Stimulated activated CD4-positive, alpha-beta T cell treated with anti-CD3 and anti-CD28 coated beads, TNF-alpha, amount 100 ng/mL, for 24 hours (primary cell): Measurements from ENCODE around the gene LONP1.
"Not testable (repeated sequence)": the region's sequence is repeated elsewhere in the genome, so short reads cannot be mapped to it uniquely, and the experiment has no call there.

ENCODE experiments used
- DNase-seq, 3 experiments: peaks; one replicate each; pipeline ENCODE4 v3.0.0-alpha.2; 2020; ENCODE audit warnings: low read depth in 3 of 3

The LONP1 gene

DNA sequence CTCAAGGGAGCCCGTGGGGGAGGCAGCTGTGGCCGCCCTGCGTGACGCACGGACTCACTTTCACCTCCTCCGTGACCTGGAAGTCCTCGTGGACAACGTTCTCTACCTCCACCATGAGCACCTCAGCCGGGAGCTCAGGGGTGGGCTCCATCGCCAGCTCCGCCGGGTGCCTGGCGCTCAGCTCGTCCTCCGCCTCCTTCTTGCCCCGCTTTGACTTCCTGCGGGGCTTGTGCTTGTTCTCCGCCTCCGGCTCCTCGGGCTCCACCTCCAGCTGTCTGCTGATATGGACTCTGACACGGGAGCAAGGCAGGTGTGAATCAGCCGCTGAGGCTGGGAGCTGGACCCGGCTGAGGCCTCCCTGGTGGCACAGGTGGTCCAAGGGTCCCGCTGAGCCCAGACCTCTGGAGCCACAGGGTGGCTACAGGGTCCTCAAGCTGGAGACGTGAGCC is 8.2 kb downstream of the LONP1 start:
- no peak for DNase-seq

DNA sequence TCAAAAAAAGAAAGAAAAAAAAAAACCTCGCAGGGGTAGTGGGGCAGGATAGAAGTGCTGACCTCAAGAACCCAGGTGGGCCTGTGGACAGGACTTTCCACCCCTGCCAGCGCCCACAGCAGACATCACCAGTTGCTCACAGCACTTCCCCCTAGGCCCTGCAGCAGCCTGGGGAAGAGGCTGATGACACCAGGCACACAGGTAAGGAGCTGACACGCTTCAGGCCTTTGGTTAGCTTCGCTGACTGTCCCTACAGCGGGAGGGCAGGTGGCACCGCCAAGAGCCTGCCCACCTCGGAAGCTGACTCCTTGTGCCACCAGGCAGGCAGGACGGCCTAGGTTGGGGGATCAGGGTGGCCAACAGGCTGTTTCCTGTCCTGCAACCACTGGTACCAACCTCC is 8.9 kb downstream of the LONP1 start:
- DNase-seq: no peak

DNA sequence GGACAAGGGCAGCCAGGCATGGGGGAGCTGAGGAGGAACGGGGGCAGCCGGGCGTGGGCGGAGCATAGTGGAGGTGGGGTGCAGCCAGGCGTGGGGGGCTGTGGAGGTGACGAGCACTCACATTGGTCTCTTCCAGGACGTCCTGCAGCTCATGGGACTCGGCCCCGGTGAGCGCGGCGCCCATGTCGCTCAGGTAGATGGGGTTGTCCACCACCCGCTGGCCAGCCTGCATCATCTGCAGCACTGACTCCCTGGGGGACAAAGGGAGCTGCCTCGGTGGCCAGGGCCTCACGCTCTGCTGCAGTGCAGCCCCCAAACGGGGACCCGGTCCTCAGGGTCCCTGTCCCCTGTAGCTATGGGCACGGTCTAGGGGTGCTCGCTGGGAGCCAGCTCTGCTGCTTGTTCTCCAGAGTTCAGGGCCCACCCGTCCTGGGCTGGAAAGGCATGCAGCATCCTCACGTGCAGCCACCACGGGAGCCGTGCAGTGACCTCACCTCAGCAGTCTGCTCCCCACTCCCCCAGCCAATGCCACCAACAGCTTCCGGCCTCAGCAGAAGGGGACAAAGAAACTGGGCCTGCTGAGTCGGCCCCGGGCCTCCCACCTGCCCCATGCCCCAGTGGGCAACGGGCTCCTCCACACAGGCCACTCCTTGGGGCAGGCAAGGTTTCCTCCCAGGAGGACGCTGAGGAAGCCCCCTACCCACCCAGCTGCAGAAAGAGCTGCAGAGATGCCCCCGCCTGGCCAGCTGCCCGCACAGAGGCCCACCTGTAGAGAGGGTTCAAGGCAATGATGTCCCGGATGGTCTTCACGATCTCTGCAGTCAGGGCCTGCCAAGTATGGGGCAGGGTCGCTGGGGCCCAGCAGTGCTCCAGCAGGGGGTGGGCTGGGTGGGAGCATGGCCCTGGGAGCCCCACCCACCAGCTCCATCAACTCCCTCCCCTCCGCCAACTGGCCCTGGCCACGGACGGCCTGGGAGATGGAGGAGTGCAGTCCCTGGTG is 12.1 kb downstream of the LONP1 start:
- no peak for DNase-seq

DNA sequence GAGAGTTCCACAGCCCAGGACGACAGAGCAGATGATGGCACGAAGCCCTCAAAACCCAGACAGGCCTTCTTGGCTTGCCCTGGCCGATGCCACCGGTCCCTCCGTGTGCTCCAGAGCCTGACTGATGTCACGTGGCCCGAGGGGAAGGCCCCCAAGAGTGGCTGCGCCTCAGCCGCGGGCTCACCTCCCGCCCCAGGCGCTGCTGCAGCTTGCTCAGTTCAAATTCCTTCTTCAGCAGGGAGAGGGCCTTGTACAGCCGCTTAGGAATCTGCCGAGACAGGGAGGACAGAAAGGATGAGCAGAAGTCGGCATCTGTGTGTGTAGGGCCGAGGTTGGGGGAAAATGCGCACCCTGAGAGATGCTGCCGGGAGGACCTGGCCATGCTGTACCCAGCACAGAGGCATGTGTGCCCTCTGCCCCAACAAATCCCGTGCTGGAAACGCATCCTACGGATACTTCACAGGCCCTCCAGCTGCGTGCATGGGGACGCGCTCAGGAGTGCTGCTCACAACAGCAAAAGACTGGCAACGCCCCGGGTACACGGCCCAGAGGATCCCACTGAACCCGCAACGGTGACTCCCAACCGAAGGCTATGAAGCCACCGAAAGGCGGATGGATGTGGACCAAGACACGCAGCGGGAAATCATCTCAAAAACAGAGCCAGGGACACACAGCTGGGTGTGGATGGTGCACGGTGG is 12.9 kb downstream of the LONP1 start:
- no peak for DNase-seq

DNA sequence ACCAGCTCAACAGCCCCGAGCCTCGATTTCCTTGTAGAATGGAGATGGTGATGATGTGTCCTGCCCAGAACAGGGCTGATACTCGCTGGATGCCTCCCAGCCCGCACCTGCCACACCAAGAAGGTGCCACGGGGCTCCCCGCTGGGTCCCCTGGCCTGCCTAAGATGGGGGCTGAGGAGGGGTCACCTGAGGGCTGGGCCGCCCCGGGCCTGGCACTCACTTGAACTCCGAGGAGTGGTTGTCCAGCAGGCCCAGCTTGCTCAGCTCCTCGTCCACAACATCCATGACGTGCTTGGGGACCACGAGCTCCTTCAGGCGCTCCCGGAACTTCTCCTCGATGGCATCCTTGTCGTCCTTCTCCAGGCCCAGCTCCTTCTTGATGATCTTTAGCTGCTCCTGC is 14.4 kb downstream of the LONP1 start:
- no peak for DNase-seq

DNA sequence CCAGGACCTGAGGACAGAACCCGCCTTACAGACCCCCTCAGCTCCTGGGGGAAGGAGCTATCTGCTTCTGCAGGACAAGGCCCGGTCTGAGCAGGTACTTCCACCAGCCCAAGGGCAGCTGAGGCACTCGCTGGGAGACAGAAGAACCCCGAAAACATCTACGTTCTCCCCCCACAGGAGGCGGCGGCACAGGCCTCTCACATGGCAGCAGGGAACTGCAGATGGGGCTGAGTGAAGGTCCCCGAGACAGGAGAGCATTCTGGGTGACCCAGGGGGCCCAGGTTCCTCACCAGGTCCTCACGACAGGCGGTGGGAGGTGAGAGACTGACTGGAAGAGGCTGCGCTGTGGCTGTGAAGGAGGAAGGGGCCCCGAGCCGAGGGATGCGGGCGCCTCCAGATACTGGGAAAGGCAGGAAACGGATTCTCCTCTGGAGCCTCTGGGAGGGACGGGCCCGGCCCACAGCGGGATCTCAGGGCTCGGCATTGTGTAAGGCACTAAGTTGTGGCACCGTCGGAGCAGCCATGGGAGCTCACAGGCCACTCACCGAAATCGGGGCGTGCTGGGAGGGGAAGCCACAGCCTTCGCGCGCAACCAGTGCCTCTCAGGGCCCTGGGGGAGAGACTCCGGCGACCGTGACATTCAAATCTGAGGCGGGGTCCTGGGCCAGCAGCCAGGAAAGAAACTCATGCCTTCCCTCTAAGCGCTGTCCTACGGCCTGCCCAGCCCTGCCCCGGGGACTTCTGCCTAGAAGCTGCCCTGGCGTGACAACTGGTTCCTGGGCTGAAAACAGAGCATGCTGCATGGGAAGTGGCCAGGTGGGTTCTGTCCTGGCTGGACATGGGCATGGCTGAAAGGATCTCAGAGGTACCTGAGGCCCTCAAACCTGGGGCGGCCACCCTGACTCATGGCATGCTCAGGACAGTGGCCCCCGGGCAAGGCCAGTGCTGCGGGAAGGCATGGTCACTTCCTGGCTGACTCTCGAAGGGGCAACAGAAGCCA is 15.8 kb downstream of the LONP1 start:
- DNase-seq: no peak

DNA sequence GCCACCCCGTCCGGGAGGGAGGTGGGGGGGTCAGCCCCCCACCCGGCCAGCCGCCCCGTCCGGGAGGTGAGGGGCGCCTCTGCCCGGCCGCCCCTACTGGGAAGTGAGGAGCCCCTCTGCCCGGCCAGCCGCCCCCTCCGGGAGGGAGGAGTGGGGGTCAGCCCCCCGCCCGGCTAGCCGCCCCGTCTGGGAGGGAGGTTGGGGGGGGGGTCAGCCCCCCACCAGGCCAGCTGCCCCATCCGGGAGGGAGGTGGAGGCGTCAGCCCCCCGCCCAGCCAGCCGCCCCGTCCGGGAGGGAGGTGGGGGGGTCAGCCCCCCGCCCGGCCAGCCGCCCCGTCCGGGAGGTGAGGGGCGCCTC is 17.9 kb downstream of the LONP1 start:
- DNase-seq: not testable (repeated sequence)

DNA sequence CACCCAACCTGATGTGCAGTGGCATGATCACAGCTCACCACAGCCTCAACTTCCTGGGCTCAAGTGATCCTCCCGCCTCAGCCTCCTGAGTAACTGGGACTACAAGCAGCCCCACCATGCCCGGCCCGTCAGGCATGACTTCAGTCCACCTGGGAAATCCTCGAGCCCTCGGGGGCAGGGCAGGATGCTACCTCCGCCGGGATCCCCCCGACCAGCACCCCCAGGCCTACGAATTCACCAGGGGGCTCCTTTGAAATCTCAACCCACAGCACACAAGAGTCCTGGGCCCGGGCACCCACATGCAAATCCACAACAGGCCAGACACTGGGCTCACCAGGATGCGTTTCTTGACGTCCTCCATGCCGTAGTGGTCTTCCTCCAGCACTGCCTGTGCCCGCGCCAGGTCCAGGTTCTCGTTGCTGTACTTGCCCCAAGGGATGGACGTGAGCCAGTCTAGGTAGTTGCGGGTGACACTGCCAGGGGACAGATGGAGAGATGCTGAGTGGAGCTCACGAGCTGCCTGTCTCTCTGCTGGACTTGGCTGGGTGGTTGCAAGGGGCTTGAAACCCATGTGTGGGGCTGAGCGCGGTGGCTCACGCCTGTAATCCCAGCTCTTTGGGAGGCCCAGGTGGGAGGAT is 19.4 kb downstream of the LONP1 start:
- no peak for DNase-seq

DNA sequence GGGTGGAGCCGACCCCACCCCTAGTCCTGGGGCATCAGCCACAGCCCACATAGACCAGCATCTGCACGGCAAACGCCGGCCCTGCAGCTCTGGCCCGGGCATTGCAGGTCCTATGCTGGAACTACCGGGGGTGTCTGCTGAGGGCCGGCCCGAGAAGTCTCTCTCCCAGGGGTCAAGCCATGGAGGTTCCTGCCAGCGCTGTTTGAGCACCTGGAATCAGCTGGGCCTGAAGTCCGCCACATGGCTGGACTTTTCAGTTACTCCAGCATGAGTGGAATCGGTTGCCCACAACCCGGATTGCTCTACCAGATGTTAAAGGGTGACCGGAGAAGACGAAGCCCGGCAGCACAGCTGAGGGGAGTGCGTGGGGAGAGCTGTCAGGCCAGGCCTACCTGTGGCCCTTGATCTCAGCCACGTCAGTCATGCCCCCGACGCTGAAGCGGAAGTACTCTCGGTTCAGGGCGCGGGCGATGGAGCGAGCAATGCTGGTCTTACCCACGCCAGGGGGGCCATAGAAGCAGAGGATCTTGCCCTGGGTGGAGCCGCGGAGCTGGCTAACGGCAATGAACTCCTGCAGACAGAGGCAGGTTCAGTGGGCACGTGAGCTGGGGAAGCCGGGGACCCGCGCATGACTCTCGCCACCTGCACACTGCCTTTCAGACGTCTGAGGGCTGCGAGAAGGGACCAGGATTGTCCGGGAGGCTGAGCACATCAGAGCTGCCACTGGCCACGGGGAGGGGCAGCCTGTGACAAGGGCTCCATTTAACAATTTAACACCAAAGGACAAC is 21.1 kb downstream of the LONP1 start:
- DNase-seq: no peak

DNA sequence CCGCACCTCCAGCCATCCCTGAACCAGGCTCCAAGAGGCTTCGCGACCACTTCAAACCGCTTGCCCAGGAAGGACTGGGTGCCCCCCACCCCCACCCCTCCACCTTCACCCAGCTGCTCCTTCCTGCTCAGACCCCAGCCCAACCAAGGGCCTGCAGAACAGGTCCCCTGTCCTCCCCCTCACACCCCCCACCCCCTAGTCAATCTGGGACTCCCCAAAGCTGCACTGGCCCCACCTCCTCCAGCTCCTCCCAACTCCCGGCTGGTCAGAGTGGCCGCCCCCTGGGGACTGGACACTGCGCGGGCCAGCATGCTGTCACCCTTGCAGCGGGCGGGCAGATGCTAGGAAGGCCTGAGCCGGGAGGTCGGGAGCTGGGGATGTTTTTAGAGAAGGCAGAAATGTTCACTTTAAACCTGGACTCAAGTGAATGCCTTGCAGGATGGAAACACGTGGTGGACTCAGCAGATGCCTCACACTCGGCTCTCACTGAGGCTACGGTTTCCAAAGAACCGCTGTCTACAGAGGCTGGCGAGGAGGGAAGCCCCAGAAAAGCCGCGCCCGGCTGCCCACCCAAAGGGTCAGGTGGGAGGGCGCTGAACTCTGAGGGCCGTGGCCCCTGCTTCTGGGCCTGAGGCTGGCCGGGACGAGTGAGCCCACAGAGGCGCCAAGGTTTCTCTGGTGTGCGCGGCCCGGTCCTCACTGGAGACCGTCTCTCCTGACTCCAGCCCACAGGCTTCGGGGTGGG is 21.9 kb downstream of the LONP1 start:
- no peak for DNase-seq

DNA sequence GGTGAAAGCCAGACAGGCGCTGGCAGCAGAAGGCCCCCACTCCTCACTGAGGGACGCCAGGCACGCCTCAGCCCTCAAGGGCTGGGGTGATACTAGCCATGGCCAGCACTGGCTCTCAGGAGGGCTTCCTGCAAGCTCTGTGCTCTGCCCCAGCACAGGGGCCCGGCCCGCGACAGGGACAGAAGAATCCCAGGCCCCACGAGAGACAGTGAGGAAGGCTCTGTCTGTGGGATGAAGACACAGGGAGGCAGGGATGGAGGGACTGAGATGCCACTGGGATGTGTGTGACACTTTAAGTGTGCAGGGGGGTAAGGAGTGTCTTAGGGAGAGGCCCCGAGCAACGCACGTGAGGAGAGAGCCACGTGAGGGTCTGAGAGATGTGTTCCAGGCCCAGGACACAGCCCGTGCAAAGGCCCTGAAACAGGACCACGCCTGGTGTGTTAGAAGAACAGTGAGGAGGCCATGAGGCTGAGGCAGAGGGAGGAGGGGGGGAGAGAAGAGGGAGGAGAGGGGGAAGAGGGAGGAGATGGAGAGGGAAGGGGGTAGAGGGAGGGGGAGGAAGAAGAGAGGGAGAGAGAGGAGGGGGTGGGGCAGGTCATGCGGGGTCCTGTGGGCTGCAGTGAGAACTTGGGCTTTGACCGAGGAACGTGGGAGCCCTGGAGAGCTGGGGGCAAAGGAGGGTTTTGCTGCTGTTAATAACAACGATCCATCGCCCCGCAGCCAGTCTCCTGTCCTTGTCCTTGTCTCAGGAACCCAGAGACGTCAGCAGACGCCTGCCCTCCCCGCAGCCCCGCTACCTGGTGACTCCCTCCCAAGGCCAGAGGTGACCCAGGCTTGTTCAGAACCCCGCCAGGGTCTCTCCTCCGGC is 22.7 kb downstream of the LONP1 start:
- no peak for DNase-seq

DNA sequence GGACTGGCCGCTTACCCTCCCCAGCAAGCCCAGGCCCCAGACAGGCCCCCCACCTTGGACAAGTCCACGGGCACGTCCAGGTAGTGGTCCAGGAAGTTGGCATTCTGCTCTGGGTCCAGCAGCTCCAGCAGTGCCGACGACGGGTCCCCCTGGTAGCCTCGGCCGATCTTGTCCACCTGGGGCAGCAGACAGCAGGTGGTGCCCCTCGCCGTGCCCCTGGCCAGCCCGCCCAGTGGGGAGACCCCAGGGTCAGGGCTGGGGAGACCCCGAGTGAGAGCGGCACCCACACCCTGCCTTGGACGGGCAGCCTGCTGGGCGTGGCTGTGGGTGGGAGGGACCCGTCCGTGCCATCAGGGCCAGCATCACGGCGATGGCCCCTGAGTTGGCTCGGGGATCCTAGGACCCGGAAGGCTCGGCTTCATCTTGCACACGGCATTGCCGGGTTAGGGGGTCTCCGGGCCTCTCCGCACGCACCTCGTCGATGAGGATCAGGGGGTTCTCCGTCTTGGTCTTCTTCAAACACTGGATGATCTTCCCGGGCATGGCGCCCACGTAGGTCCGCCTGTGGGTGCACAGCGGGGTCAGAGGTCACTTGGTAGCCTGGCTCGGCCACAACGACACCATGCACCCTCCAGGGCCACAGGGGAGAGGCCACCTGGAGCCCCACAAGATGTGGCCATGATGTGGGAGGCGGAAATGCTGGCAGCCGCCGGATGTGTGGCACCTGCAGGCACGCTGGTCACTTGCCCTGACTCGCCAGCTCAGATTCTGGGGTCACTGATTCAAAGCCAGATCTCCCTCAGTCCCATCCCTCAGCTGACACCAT is 23.5 kb downstream of the LONP1 start:
- DNase-seq: no peak

DNA sequence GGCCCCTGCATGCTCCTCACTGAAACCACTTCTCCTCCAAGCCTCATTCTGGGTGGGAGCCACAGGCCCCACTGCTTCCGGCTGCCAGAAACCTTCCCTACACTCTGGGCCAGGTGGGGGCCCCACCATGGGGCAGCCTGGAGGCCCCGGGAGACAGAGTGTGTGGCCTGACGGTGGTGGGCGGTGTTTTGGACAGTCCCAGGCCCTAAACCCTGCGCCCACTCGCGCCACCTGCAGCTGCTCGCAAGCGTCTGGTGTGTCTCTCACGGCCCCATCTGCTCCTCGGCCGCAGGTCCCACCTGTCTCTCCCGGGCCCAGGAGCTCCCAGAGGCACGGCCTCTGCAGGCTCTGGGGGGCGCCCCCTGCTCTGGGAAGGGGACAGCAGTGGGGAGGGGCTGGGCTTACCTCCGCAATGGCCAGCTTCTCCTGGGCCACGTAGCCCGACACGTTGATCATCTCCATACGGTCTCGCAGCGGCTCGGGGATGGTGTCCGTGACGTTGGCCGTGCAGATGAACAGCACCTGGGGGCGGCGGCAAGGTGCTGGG is 24.2 kb downstream of the LONP1 start:
- no peak for DNase-seq

DNA sequence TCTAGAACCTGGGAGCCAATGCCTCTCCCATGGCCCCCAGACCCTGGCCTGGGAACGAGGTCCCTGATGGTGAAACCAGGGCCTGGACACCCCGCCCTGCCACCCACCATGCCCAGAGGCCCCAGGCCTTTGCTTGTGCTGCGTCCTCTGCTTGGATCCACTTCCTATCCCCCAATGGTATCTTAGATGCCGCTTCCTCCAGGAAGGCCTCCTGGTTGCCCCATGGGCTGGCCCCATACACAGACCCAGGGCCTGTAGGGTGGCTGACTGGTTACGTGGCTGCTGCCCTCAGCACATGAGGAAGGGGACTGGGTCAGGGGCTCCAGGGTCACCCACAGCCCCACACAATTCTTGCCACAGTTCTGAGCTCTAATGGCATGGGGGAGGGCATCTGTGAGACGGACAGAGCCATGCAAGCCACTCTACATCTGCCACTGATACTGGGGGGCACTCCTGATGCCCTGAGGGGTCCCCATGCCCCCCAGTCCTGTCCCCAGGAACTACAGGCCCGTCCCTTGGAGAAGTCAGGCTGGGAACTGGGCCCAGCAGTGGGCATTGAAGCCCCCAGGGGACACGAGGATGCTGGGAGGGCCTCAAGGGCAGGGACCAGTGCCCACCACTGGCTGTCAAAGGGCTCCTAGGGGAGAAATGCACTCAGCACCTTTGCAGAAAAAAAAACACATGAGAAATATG is 24.8 kb downstream of the LONP1 start:
- no peak for DNase-seq

DNA sequence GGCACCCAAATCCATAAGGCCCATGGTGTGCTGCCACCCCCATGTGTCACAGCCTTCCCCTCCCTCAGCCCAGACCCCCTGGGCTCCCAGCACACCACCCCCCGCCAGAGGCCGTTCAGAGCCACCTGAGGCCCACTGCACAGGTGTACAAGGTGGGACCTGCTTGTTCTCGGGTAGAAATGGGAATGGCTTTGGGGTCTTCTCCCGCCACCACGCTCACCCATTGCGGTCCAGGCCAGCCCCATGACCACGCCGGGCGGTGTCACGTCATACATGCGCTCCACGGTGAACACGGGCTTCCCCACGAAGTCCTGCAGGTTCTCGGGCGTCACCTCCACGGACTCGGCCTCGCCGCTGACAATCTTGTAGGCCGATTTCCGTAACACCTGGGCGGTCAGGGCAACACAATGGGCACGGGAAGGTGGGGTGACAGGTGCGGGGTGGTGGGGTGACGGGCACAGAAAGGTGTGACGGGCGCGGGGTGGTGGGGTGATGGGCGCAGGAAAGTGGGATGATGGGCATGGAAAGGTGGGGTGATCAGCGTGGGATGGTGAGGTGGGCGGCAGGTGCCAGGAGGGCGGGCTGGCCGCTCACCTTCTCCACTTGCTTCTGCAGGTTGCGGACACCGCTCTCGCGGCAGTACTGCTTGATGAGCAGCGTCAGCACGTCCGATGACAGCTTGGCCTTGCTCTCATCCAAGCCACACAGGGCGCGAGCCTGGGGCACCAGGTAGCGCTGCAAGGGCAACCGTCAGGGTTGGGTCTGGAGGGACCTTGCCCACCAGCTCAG is 25.6 kb downstream of the LONP1 start:
- DNase-seq: no peak
